ENCODE results near the gene RPRD1A.
"Not testable (repeated sequence)": the region's sequence is repeated elsewhere in the genome, so short reads cannot be mapped to it uniquely, and the experiment has no call there.

RPRD1A gene

DNA sequence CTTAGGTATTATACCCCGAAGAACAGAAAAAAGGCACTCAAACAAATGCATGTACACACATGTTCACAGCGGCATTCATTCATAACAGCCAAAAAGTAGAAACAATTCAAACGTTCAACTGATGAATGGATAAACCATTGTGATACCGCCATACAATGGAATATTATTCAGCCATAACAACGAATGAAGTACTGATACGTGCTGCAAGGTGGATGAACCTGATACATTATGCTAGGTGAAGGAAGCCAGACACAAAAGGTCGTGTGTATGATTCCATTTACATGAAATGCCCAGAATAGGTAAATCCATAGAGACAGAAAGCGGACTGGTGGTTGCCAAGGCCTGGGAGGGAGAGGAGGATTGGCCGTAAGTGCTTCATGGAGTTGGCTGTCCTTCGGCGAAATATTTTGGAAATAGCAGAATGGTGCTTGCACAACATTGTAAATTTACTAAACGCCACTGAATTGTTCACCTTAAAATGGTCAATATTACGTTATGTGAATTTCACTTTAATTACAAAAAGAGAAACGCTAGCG is 95.6 kb downstream of the RPRD1A start:
- no peak for DNase-seq (ENCODE audit: low read depth in 2 of 2)

DNA sequence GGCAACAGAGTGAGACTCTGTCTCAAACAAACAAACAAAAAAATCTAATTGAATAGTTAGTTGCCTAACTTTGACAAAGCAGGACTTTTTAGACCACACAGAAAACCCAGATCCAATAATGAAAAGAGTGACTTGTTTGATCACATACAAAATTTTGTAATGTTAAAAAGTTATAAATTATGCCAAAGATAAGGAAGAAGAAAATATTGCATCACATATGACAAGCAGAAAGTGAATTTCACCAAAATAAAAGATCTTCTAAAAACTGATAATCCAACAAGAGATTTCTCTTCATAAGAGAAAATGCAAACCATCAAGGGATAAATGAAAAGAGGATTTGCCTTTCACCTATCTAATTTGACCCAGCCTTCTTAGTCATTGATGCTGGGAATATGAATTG is 97.7 kb downstream of the RPRD1A start:
- no peak for DNase-seq (ENCODE audit: low read depth in 2 of 2)

DNA sequence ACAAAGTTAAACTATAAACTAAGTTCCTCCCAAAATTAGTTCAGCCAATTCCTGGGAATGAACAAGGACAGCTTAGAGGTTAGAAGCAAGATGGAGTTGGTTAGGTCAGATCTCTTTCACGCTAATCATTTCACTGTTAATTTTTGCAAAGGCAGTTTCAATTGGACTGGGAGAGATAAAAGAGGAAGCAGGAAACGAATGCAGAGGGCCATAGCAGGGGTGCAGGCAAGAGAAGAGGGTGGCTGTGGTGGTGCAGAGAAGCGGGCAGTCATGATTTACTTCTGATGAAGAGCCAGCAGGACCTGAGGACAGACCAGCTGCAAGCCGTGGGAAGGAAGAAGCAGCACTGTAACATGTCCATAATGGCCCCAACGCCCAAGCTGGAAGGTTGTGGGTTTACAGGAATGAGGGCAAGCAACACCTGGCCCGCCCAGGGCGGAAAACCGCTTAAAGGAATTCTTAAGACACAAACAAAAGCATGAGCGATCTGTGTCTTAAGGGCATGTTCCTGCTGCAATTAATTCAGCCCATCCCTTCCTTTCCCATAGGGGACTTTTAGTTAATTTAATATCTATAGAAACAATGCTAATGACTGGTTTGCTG is 99.0 kb downstream of the RPRD1A start:
- DNase-seq (ENCODE audit: low read depth in 2 of 2), result no peak

DNA sequence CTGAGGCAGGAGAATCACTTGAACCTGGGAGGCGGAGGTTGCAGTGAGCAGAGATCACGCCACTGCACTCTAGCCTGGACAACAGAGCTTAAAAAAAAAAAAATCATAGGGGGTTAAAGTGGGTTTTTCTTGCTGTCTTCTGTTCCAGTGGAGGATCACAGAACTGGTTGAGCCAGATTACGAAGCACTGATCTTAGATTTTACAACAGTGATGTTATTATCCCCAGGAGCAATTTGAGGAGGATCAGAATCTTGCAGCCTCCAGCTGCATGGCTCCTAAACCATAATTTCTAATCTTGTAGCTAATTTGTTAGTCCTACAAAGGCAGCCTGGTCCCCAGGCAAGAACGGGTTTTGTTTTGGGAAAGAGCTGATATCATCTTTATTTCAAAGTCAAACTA is 99.5 kb downstream of the RPRD1A start:
- DNase-seq (ENCODE audit: low read depth in 2 of 2), result not testable (repeated sequence)

DNA sequence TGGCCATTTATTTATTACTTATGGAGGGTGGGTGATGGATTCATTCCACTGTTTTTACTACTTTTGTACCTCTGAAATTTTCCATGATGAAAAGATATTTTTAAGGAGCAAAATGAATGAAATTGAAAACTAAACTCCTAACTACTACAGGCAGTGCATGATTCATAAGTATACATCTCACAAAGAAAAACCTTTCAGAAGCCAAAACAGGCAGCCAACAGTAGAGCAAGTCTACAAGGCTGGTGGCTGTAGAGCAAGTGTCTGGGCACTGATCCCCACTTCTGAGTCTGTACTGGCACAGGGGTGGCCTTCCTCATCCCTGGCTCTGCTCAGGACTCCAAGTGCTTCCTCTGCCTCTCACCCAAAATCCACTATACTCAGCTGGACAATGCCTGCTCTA is 103.0 kb downstream of the RPRD1A start:
- DNase-seq (ENCODE audit: low read depth in 2 of 2), result no peak

DNA sequence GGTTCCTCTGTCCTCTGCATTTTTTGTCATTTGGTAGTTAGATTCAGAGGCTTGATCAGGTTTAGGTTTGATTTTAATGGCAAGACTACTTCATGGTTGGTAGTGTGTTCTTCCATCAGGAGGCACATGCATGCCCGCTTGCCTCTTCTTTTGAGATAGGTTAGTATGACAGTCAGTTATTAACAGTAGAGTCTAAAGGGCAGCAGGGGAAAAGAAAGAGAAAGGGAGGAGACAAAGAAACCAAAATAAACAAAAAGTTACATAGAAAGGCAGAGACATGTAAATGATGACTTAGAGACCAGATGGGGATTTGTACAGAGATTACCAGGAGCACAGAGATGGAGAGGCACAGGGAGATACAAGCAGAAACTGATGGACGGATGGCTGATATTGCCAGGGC is 105.0 kb downstream of the RPRD1A start:
- DNase-seq (ENCODE audit: low read depth in 2 of 2), result no peak

DNA sequence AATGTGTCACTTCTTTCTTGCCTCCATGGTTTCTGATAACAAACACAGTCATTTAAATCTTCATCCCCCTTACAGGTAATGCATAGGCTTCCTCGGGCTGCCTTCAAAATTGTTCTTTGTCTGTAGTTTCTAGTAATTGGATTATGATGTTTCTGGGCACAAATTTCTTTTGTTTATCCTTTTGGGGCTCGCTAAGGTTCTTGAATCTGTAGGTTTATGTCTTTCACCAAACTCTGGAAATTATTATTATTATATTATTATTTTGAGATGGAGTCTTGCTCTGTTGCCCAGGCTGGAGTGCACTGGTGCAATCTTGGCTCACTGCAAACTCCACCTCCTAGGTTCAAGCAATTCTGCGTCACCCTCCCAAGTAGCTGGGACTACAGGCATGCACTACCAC is 111.1 kb downstream of the RPRD1A start:
- no peak for DNase-seq (ENCODE audit: low read depth in 2 of 2)

DNA sequence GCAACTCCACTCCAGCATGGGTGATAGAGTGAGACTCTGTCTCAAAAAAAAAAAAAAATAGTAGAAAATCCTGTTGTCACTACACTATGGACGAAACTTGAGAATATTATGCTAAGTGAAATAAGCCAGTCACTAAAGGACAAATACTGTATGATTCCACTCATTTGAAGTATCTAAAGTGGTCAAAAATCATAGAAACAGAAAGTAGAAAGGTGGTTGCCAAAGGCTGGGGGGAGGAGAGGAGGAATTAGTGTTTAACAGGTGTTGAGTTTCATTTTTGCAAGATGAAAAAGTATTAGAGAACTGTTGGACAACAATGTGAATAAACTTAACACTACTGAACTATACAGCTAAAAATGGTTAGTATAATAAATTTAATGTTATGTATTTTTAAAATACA is 113.7 kb downstream of the RPRD1A start:
- no peak for DNase-seq (ENCODE audit: low read depth in 2 of 2)

DNA sequence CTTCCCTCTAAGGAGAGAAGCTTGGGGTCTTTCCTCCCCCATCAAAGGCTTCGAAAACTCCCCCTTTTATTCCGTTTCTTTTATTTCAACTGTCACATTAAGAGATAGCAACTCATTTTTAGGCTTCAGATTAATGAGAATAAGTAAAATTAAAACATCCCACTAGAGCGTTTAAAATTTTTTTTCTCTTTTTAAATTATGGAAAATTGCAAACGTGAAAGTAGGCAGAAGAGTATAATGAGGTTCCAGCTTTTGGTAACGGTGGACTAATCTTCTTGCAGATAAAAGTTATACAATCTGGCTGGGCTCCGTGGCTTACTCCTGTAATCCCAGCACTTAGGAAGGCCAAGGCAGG is 116.8 kb downstream of the RPRD1A start:
- DNase-seq (ENCODE audit: low read depth in 2 of 2), result no peak

DNA sequence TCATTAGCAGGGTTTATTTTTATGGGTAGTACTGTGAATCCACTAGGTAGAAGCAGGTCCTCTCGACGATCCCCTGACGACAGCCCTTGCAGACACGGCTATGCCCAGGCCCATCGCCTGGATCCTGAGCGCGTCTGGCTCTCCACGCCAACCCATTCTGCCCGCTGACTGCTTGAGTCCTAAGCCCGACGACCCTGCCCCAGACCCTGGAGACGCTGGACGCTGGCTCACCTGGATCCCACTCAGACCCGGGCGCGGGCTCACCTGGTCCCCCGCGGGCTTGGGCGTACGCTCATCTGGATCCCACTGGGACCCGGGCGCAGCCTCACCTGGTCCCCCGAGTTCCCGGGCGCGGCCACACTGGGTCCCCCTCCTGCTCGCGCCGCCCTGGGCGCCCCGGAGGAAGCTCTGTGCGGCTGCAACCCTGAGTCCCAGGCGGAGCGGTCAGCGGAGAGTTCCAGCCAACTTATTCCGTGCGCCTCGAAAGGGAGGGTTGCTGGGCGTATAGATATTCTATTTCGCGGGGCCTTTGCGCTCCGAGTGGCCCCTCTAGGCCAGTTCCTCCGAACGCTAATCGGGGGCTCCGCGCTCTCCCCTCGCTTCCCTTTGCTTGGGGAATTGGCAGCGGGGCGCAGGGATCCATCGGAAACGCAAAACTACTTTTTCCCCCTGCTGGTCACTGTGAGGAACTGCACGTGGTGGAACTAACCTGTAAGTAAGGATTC is 117.3 kb downstream of the RPRD1A start:
- no peak for DNase-seq (ENCODE audit: low read depth in 2 of 2)

DNA sequence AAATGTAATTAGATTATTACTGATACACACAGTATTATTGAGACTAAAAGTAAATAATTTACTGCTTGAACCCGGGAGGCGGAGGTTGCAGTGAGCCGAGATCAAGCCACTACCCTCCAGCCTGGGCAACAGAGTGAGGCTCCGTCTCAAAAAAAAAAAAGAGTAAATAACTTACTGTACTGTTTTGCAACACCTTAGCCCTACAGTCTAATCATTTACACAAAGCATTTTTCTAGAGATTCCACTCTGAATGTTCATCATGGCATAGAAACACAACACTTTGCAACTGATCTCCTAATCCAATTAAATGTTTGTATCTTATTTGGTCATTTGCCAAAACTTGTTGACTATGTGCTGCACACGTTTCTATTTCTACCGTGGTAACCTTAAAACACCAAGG is 118.3 kb downstream of the RPRD1A start:
- DNase-seq (ENCODE audit: low read depth in 2 of 2), result no peak

DNA sequence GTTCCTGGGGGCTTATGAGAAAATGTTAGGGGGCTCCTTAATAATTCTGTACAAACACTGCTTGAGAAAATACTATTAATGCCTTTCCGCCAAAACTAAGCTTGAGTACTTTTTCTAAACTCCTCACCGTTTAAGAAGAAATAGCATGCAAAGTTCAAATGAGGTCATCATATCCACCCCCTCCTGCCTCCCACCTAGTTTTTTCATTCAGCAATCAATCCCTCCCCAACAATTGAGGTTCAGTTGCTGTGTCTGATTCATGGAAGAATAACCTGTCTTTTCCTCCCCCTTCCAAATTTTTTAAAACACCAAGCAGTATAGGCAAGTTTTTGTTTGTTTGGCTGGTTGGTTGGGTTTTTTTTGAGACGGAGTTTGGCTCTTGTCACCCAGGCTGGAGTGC is 119.3 kb downstream of the RPRD1A start:
- no peak for DNase-seq (ENCODE audit: low read depth in 2 of 2)

DNA sequence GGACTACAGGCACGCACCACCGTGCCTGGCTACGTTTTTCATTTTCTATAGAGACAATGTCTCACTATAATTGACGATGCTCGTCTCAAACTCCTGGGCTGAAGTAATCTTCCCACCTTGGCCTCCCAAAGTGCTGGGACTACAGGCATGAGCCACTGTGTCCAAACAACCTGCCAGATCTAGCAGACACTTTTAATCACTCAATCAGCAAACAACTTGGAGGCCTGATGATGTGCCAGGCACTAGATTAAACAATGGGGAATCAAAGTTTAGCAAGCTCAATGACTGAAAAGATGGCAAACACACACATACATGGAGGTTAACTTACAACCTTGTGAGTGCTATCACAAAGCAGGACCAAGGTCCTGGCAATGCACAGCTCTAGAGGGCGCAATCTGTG is 124.7 kb downstream of the RPRD1A start:
- no peak for DNase-seq (ENCODE audit: low read depth in 2 of 2)

DNA sequence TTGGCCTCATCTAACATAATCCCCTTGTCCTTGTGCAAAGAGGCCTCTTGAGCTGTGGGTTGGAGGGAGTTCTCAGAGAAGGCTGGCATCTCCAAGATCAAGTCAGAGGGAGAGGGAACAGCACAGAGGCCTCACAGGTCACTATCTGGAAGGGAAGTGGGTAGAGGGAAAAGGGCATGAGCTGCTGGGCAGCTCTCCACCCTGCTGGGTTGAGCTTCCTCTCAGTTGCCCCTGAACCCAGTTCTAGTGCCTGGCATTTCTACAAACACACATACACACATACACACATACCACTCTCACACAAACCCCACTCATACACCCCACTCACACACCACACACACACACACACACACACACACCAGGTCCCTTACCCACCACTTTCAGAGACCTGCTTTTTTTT is 125.2 kb downstream of the RPRD1A start:
- no peak for DNase-seq (ENCODE audit: low read depth in 2 of 2)

DNA sequence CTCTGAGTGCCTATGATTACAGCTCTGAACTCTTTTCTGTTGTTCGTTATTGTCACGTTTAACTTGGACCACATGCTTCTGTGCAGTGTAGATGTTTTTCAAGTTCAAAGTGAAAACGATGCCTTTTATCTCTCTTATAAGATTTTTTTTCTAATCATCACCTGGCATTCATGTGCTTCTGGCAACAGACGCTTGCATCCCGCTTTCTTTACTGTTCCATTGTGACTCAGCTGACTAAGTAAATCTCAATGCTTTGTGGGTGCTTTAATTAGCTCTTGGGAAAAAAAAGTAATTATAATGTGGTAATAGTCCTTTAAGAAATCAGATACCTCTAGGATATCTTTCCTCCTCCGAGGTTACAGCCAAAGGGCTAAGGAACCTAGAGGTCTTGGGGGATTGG is 126.1 kb downstream of the RPRD1A start:
- DNase-seq (ENCODE audit: low read depth in 2 of 2), result no peak

Data from stimulated activated CD8-positive, alpha-beta memory T cell treated with anti-CD3 and anti-CD28 coated beads, Interleukin-15, amount 100 ng/mL, for 48 hours (primary cell).